ENCODE data around the gene SNX7.

GRCh38 chr1:98672189-98672588 lies 10.7 kb downstream of the SNX7 start:
- TF ChIP-seq CTCF (conservative IDR thresholded peaks at IDR 0.05) (no peak), EZH2 (IDR thresholded peaks at IDR 0.05; ENCODE audit: low read depth) (no peak)
